HEK293 (cell line): ENCODE measurements around the gene WDR19.

Source experiments
- CTCF ChIA-PET: fragments of 350-600 bp; formaldehyde crosslinking; extraction: SDS; loops from one replicate; lab custom pipeline; 2021; ENCODE audit warnings: antibody characterized with exemption; lab: Yijun Ruan, JAX
- POLR2A ChIA-PET: fragments of 300-600 bp; formaldehyde crosslinking; extraction: SDS; loops from one replicate; lab custom pipeline; 2020; ENCODE audit warnings: antibody characterized with exemption, inconsistent platforms; lab: Yijun Ruan, JAX
- H3K27ac ChIP-seq: fragments of 200-500 bp; sonication (Bioruptor generic); 2 replicates; pipeline ENCODE4 v1.5.1; 2014; ENCODE audit warnings: low read depth, low read length, control low read depth, inconsistent platforms; ENCODE audit errors: extremely low read depth
- H3K36me3 ChIP-seq, 2 experiments: fragments of 200-500 bp in 1 of 2; sonication (Bioruptor generic) in 1 of 2; 1 replicate in 1 of 2; 2 replicates in 1 of 2; pipeline ENCODE4 v1.5.1; 2014 to 2017; ENCODE audit warnings: inconsistent platforms in 2 of 2, low read length in 2 of 2; ENCODE audit not compliant: control insufficient read depth in 2 of 2, insufficient read depth in 1 of 2
- H3K4me1 ChIP-seq: fragments of 200-500 bp; sonication (Bioruptor generic); 2 replicates; pipeline ENCODE4 v1.5.1; 2014; ENCODE audit warnings: mild to moderate bottlenecking, low read length, inconsistent platforms; ENCODE audit not compliant: control insufficient read depth, insufficient read depth
- H3K4me3 ChIP-seq: 2 replicates; pipeline ENCODE4 v1.5.1; 2011; ENCODE audit warnings: low read depth, mild to moderate bottlenecking, control low read depth, low read length, moderate library complexity
- H3K9me3 ChIP-seq: fragments of 200-500 bp; sonication (Bioruptor generic); 2 replicates; pipeline ENCODE4 v1.5.1; 2014; ENCODE audit warnings: low read depth, low read length, inconsistent platforms; ENCODE audit not compliant: control insufficient read depth, insufficient read depth
- KLF1 ChIP-seq: fragments of 450-650 bp; formaldehyde crosslinking; IDR thresholded peaks from 2 replicates; pipeline ENCODE4 v1.5.1; 2016; ENCODE audit warnings: missing biosample characterization, missing genetic modification characterization
- KLF10 ChIP-seq: fragments of 450-650 bp; IDR thresholded peaks from 2 replicates; pipeline ENCODE4 v1.5.1; 2018; ENCODE audit warnings: missing biosample characterization, mild to moderate bottlenecking, missing genetic modification characterization
- KLF7 ChIP-seq: fragments of 450-650 bp; formaldehyde crosslinking; IDR thresholded peaks from 2 replicates; pipeline ENCODE4 v1.5.1; 2016; ENCODE audit warnings: missing biosample characterization, missing genetic modification characterization, borderline replicate concordance
- KLF8 ChIP-seq: fragments of 450-650 bp; formaldehyde crosslinking; IDR thresholded peaks from 2 replicates; pipeline ENCODE4 v1.5.1; 2016; ENCODE audit warnings: missing biosample characterization, missing genetic modification characterization
- OVOL3 ChIP-seq: fragments of 450-650 bp; formaldehyde crosslinking; IDR thresholded peaks from 2 replicates; pipeline ENCODE4 v1.5.1; 2016; ENCODE audit warnings: missing biosample characterization, missing genetic modification characterization
- YY2 ChIP-seq: fragments of 450-650 bp; formaldehyde crosslinking; IDR thresholded peaks from 2 replicates; pipeline ENCODE4 v1.5.1; 2016; ENCODE audit warnings: missing biosample characterization, missing genetic modification characterization
- ZNF114 ChIP-seq: fragments of 450-650 bp; formaldehyde crosslinking; IDR thresholded peaks from 2 replicates; pipeline ENCODE4 v1.5.0; 2017; ENCODE audit warnings: missing biosample characterization, missing genetic modification characterization
- ZNF2 ChIP-seq: fragments of 450-650 bp; formaldehyde crosslinking; IDR thresholded peaks from 2 replicates; pipeline ENCODE4 v1.5.1; 2016; ENCODE audit warnings: missing biosample characterization, missing genetic modification characterization
- ZNF202 ChIP-seq: fragments of 450-650 bp; formaldehyde crosslinking; IDR thresholded peaks from 2 replicates; pipeline ENCODE4 v1.5.1; 2016; ENCODE audit warnings: missing biosample characterization, missing genetic modification characterization, borderline replicate concordance
- ZNF211 ChIP-seq: fragments of 450-650 bp; formaldehyde crosslinking; IDR thresholded peaks from 2 replicates; pipeline ENCODE4 v1.5.1; 2016; ENCODE audit warnings: low read depth, missing biosample characterization, missing genetic modification characterization
- ZNF23 ChIP-seq: fragments of 450-650 bp; formaldehyde crosslinking; IDR thresholded peaks from 2 replicates; pipeline ENCODE4 v1.5.1; 2016; ENCODE audit warnings: missing biosample characterization, missing genetic modification characterization, borderline replicate concordance
- ZNF266 ChIP-seq: fragments of 450-650 bp; formaldehyde crosslinking; IDR thresholded peaks from 2 replicates; pipeline ENCODE4 v1.5.1; 2016; ENCODE audit warnings: missing biosample characterization, missing genetic modification characterization, low read depth
- ZNF274 ChIP-seq, 2 experiments: fragments of 200-500 bp in 1 of 2; fragments of 450-650 bp in 1 of 2; sonication (Bioruptor generic) in 1 of 2; formaldehyde crosslinking in 1 of 2; IDR thresholded peaks; 2 replicates each; pipeline versions ENCODE4 v1.5.1 to v1.6.1; 2014 to 2016; ENCODE audit warnings: borderline replicate concordance in 1 of 2, inconsistent platforms in 1 of 2, low read length in 1 of 2, missing biosample characterization in 1 of 2, missing genetic modification characterization in 1 of 2
- ZNF341 ChIP-seq: fragments of 450-650 bp; formaldehyde crosslinking; IDR thresholded peaks from 2 replicates; pipeline ENCODE4; 2016; ENCODE audit warnings: low read depth, missing biosample characterization, missing genetic modification characterization
- ZNF391 ChIP-seq: fragments of 450-650 bp; formaldehyde crosslinking; IDR thresholded peaks from 2 replicates; pipeline ENCODE4 v1.5.1; 2016; ENCODE audit warnings: low read depth, missing biosample characterization, missing genetic modification characterization, borderline replicate concordance
- ZNF404 ChIP-seq: fragments of 450-650 bp; formaldehyde crosslinking; IDR thresholded peaks from 2 replicates; pipeline ENCODE4 v1.5.1; 2017; ENCODE audit warnings: missing biosample characterization, missing genetic modification characterization
- ZNF513 ChIP-seq: fragments of 450-650 bp; IDR thresholded peaks from 2 replicates; pipeline ENCODE4 v1.5.1; 2018; ENCODE audit warnings: missing biosample characterization, missing genetic modification characterization
- ZNF561 ChIP-seq: fragments of 450-650 bp; IDR thresholded peaks from 2 replicates; pipeline ENCODE4 v1.5.1; 2018; ENCODE audit warnings: missing biosample characterization, missing genetic modification characterization, borderline replicate concordance
- ZNF571 ChIP-seq: fragments of 450-650 bp; formaldehyde crosslinking; IDR thresholded peaks from 2 replicates; pipeline ENCODE4 v1.5.0; 2017; ENCODE audit warnings: missing biosample characterization, missing genetic modification characterization
- ZNF600 ChIP-seq: fragments of 450-650 bp; formaldehyde crosslinking; IDR thresholded peaks from 2 replicates; pipeline ENCODE4 v1.5.1; 2016; ENCODE audit warnings: missing biosample characterization, missing genetic modification characterization
- ZNF621 ChIP-seq: fragments of 450-650 bp; formaldehyde crosslinking; IDR thresholded peaks from 2 replicates; pipeline ENCODE4 v1.5.1; 2017; ENCODE audit warnings: missing biosample characterization, missing genetic modification characterization
- ZNF624 ChIP-seq: fragments of 450-650 bp; formaldehyde crosslinking; IDR thresholded peaks from 2 replicates; pipeline ENCODE4 v1.5.1; 2017; ENCODE audit warnings: missing biosample characterization, missing genetic modification characterization
- ZNF629 ChIP-seq: fragments of 450-650 bp; formaldehyde crosslinking; IDR thresholded peaks from 2 replicates; pipeline ENCODE4 v1.5.1; 2017; ENCODE audit warnings: missing biosample characterization, missing genetic modification characterization
- ZNF677 ChIP-seq: fragments of 450-650 bp; IDR thresholded peaks from 2 replicates; pipeline ENCODE4 v1.5.0; 2018; ENCODE audit warnings: missing biosample characterization, mild to moderate bottlenecking, missing genetic modification characterization, moderate library complexity
- ZSCAN30 ChIP-seq: fragments of 450-650 bp; IDR thresholded peaks from 2 replicates; pipeline ENCODE4 v1.5.1; 2018; ENCODE audit warnings: missing biosample characterization, mild to moderate bottlenecking, missing genetic modification characterization, moderate library complexity
- TF ChIP-seq, protein P1 (sequence below): fragments of 450-650 bp; formaldehyde crosslinking; IDR thresholded peaks from 2 replicates; pipeline ENCODE4 v1.5.1; 2017; ENCODE audit warnings: missing biosample characterization, missing genetic modification characterization
- TF ChIP-seq, protein P2 (sequence below): fragments of 450-650 bp; formaldehyde crosslinking; IDR thresholded peaks from 2 replicates; pipeline ENCODE4 v1.5.1; 2017; ENCODE audit warnings: missing biosample characterization, missing genetic modification characterization
- TF ChIP-seq, protein P3 (sequence below): fragments of 450-650 bp; formaldehyde crosslinking; IDR thresholded peaks from 2 replicates; pipeline ENCODE4 v1.5.1; 2016; ENCODE audit warnings: missing biosample characterization, missing genetic modification characterization

The WDR19 gene

GRCh38 chr4:39304651-39305050 lies 122.3 kb downstream of the WDR19 start:
- no peaks in the 10 kb centered on the region for H3K9me3 ChIP-seq
- TF ChIP-seq ZNF211 (tag by site-specific recombination) (no peak), ZNF23 (tag by site-specific recombination) (no peak), KLF7 (tag by site-specific recombination) (no peak), ZNF513 (tag by site-specific recombination) (no peak), ZNF621 (no peak), OVOL3 (no peak), ZNF114 (tag by site-specific recombination) (no peak), ZNF391 (tag by site-specific recombination) (no peak), ZNF571 (tag by site-specific recombination) (no peak), ZNF404 (tag by site-specific recombination) (no peak), ZNF341 (tag by site-specific recombination) (no peak), ZNF274 (IDR thresholded peaks at IDR 0.05; ENCODE audit: low read length) (no peak), ZNF274 (tag by site-specific recombination; IDR thresholded peaks at IDR 0.05; ENCODE audit: borderline replicate concordance) (no peak), ZNF561 (no peak), ZSCAN30 (tag by site-specific recombination) (no peak), ZNF202 (tag by site-specific recombination) (no peak), ZNF600 (tag by site-specific recombination) (no peak), ZNF677 (tag by site-specific recombination) (no peak)
- TF ChIP-seq, protein P1, sequence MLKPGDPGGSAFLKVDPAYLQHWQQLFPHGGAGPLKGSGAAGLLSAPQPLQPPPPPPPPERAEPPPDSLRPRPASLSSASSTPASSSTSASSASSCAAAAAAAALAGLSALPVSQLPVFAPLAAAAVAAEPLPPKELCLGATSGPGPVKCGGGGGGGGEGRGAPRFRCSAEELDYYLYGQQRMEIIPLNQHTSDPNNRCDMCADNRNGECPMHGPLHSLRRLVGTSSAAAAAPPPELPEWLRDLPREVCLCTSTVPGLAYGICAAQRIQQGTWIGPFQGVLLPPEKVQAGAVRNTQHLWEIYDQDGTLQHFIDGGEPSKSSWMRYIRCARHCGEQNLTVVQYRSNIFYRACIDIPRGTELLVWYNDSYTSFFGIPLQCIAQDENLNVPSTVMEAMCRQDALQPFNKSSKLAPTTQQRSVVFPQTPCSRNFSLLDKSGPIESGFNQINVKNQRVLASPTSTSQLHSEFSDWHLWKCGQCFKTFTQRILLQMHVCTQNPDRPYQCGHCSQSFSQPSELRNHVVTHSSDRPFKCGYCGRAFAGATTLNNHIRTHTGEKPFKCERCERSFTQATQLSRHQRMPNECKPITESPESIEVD = no peak
- POLR2A ChIA-PET = no interaction called here
- CTCF ChIA-PET = no interaction called here
- no peaks in the 10 kb centered on the region for H3K4me1 ChIP-seq
- no peak overlapping the region for H3K4me3 ChIP-seq
- H3K27ac ChIP-seq = no peak overlapping the region
- peaks cover 5 to 85% of the 10 kb centered on the region in 2 experiments; a peak in 2 of 3 replicates for H3K36me3 ChIP-seq

- Histone ChIP-seq H3K9me3 (no peaks in the 10 kb centered on the region), H3K36me3 (peaks cover 5 to 85% of the 10 kb centered on the region in 2 experiments; a peak in 2 of 3 replicates), H3K4me1 (no peaks in the 10 kb centered on the region), H3K4me3 (no peak overlapping the region), H3K27ac (no peak overlapping the region)
- CTCF ChIA-PET = no interaction called here
- POLR2A ChIA-PET = no interaction called here
- no peak for TF ChIP-seq ZNF624 (tag by site-specific recombination)
- TF ChIP-seq KLF1 (tag by site-specific recombination) = no peak
- TF ChIP-seq, protein P2, sequence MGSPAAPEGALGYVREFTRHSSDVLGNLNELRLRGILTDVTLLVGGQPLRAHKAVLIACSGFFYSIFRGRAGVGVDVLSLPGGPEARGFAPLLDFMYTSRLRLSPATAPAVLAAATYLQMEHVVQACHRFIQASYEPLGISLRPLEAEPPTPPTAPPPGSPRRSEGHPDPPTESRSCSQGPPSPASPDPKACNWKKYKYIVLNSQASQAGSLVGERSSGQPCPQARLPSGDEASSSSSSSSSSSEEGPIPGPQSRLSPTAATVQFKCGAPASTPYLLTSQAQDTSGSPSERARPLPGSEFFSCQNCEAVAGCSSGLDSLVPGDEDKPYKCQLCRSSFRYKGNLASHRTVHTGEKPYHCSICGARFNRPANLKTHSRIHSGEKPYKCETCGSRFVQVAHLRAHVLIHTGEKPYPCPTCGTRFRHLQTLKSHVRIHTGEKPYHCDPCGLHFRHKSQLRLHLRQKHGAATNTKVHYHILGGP = no peak
- no peak for TF ChIP-seq KLF8 (tag by site-specific recombination)
- TF ChIP-seq KLF10 = no peak
- TF ChIP-seq, protein P3, sequence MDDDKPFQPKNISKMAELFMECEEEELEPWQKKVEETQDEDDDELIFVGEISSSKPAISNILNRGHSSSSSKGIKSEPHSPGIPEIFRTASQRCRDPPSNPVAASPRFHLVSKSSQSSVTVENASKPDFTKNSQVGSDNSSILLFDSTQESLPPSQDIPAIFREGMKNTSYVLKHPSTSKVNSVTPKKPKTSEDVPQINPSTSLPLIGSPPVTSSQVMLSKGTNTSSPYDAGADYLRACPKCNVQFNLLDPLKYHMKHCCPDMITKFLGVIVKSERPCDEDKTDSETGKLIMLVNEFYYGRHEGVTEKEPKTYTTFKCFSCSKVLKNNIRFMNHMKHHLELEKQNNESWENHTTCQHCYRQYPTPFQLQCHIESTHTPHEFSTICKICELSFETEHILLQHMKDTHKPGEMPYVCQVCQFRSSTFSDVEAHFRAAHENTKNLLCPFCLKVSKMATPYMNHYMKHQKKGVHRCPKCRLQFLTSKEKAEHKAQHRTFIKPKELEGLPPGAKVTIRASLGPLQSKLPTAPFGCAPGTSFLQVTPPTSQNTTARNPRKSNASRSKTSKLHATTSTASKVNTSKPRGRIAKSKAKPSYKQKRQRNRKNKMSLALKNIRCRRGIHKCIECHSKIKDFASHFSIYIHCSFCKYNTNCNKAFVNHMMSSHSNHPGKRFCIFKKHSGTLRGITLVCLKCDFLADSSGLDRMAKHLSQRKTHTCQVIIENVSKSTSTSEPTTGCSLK (tag by site-specific recombination) = no peak
- no peak for TF ChIP-seq ZNF266 (tag by site-specific recombination)
- no peak for TF ChIP-seq ZNF2 (tag by site-specific recombination)
- no peak for TF ChIP-seq ZNF629 (tag by site-specific recombination)
- TF ChIP-seq YY2 = no peak
These were observed 123.8 kb downstream of the WDR19 start for GRCh38 chr4:39305912-39306677.
